DND-41 (cell line): ENCODE data around the gene LRRC4B.

Source experiments
- EZH2 ChIP-seq: IDR thresholded peaks from 3 replicates; pipeline ENCODE4 v1.6.1; 2012; ENCODE audit warnings: borderline replicate concordance, low read depth, mild to moderate bottlenecking, moderate library complexity, low read length, inconsistent platforms; ENCODE audit not compliant: severe bottlenecking
- TF ChIP-seq, protein P1 (sequence below): IDR thresholded peaks from 2 replicates; pipeline ENCODE4 v1.5.1; 2012; ENCODE audit warnings: borderline replicate concordance, low read length, moderate library complexity, mild to moderate bottlenecking; ENCODE audit not compliant: poor library complexity, severe bottlenecking; ENCODE audit errors: extremely low read depth

DNA sequence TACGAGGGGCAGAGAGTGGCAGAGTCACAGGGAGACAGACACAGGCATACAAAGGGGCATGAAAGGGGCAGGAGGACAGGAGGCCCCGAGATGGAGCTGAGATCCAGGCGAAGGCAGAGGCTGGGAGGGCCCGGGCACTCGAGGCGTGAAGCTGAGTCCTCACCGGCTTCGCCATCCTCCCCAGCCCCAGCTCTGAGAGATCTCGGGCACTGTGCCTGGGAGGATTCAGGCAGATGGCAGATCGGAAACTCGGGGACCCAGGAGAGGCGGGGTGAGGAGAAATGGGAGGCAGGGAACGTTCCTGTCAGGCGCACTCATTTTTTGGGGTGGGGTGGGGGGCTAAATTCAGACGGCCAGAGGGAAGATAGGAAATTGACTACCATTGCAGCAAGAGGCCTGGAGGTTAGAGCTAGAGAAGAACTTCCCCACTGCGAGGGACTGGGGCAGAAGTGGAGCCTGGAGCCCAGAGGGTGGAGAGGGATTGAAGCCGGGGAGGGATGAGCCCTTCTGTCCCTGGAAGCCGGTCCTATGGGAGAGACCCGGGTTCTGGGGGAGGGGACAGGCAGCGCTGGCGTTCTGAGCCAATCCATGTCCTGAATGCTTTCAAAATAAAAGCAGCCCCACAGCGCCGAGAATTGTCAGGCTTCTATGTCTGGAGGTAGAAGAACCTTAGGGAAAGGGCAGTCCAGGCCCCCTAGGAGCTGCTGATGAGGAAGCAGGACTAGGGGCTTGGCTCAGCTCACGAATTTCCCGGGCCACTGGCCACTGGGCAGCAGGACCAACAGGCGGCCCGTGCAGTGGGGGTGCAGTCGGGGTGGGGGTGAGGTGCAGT is 12.6 kb downstream of the LRRC4B start:
- TF ChIP-seq, protein P1, sequence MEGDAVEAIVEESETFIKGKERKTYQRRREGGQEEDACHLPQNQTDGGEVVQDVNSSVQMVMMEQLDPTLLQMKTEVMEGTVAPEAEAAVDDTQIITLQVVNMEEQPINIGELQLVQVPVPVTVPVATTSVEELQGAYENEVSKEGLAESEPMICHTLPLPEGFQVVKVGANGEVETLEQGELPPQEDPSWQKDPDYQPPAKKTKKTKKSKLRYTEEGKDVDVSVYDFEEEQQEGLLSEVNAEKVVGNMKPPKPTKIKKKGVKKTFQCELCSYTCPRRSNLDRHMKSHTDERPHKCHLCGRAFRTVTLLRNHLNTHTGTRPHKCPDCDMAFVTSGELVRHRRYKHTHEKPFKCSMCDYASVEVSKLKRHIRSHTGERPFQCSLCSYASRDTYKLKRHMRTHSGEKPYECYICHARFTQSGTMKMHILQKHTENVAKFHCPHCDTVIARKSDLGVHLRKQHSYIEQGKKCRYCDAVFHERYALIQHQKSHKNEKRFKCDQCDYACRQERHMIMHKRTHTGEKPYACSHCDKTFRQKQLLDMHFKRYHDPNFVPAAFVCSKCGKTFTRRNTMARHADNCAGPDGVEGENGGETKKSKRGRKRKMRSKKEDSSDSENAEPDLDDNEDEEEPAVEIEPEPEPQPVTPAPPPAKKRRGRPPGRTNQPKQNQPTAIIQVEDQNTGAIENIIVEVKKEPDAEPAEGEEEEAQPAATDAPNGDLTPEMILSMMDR = no peak
- no peak for TF ChIP-seq EZH2
